HG02642 (cell line): ENCODE results near the gene ACTR1A.

Experiments used
- ATAC-seq: cut with Tn5 transposase; IDR thresholded peaks from one replicate; pipeline ENCODE4 v1.9.1; 2021; ENCODE audit warnings: mild to moderate bottlenecking; ENCODE audit not compliant: unreplicated experiment, poor library complexity

Gene ACTR1A

DNA sequence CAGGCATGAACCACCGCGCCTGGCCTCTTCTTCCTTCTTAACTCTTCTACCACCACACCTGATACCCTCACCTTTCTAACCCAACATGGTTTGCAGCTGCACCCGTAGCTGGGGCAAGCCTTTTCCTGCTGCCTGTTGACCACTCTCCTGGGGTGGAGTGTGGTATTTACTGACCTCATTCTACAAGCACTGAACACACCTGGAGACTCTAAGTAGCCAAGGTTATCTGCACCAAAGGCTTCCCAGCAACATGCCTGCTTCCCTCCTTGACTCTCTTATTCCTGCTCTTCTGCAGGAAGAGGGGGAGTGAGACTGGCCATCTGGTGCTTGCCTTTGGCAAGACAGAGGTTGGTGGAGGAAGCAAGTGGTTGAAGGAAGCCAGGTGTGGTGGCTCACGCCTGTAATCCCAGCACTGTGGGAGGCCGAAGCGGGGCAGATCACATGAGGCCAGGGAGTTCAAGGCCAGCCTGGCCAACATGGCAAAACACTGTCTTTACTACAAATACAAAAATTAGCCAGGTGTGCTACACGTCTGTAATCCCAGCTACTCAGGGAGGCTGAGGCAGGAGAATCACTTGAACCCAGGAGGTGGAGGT, 10.1 kb downstream of the ACTR1A start:
- ATAC-seq = no peak

DNA sequence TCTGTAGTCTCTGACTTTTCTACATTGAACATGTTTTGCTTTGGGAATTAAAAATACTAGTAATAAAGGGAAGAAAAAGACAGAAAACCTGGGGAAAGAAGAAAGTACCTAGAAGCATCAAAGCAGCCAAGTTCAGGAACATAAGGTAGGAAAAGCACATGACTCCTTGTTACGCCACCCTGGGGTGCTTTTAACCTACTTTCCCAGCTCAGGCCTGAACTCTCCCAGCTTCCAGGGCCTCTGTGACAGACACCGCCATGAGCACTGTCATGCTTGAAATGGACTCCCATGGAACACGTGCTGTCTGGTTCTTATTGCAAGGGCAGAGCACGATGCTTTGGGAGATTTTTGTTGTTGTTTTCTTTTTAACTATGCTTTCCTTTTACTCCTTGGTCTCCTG, 11.4 kb downstream of the ACTR1A start:
- ATAC-seq = no peak

DNA sequence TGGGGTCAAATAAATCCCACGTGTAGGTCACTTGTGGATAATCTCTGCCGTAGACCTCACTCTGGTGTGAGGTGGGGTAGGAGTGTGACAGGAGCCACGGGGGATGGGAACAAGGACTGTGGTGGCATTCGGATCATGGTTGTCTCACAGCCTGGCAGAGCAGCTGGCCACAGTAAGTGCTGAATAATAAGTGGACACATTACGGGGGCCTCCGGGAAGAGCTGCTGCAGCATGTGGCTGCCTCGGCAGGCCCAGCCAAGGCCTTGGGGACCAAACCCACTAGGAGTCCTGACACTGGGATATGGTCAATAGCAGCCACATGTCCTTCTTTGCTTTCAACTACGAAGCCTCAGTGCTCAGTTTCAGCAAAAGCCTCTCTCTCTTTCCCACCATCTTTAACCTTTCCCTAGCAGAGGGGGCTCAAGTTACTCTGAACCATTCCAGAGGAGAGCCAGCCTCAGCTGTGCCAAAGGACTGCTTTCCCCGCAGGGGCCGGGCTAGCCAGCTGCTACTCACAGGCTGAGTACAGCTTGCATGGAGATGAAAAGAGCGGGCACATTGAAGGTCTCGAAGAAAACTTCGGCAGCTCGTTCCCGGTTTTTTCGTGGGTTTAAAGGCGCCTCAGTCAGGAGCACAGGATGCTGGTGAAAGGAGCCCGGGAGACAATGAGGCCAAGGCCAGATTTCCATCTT, 17.3 kb downstream of the ACTR1A start:
- no peak for ATAC-seq

GRCh38 chr10:102484021-102484420, 18.5 kb downstream of the ACTR1A start:
- ATAC-seq = no peak

DNA sequence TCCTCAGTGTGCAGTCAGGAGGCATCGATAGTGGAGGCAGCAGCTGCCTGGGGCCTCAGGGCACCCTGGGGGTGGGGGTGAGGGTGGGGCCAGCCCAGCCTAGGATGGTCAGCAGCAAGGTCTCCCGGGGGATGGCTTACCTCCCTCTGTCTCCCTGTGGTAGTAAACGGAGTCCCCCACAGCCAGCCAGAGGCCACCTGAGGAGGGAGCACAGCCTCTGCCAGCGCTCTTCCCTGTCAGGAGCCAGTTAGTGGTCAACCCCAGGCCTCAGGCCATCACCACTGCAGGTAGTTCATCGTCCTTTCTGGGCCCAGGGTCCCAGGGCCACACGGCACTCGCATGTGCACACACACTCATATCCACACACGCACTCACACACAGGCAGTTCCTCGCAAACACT, 22.1 kb downstream of the ACTR1A start:
- ATAC-seq = no peak

DNA sequence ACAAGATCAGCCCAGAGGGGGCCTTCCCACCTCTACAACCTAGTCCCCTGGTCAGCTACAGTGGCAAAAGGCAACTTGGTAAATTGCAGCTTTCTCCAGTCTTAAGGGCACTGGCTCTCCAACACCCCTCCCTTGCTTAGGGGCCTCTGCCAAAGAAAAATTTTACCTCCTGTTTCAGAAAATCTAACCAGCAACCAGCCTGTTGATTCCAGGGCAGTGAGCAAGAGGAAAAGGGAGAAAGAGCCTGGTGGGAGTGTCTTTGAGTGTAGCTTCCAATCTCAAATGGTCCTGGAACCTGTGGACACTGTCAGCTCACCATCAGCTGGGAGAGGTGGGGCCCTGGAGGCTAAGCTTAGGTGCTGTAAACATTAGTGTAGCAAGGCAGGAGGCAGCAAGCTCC, 22.9 kb downstream of the ACTR1A start:
- no peak for ATAC-seq

DNA sequence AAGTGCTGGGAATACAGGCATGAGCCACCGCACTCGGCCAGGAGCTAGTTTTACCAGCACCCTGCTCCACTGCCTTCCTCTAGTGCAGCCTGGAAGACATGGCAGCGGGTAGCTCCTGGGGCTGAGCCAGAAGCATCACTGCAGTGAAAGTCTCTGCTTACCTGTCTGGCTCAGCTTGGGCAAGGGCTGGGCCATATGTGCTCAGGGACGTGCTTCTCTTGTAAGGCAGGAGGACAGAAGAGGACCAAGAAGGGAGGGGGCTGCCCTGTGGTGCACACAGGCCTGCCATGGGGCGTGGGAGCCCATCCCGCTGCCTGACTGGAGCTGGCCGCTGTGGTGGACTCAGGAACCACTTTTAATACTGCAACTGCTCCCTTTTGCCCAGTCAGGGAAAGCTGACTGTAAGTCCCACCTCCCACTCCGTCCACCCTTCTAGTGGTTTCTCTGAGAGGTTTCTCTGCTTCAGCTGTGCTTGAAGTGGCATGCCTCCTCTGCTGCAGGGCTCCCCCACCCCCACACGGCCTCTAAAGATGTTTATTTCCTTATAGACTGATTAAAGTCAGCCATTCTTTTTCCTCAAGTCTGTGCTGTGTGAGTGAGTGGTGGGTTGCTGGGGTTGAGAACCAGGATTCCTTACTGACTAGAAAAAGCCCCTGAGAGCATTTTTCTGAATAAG, 25.9 kb downstream of the ACTR1A start:
- ATAC-seq = no peak

DNA sequence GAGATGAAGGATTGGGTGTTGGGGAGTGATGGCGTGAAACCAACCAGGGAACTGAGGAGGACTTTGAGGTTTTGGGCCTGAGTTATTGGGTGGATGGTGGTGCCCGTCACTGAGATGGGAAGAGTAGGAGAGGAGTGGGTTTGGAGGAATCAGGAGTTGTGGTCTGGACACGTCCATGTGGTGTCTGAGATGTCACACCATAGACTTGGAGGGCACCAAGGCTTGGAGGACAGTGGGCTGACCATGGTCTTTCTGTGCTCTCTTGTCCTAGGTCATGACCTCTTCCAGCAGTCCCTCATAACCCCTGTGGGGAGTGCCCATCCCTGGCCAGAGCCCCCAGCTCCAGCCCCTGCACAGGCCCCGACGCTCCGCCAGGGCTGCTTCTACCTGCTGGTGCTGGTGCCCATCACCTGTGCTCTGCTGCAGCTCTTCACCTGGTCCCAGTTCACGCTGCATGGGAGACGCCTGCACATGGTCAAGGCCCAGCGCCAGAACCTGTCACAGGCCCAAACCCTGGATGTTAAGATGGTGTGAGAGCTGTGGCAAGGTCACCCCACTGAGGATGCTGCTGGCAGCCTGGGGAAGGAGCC, 27.0 kb downstream of the ACTR1A start:
- ATAC-seq = no peak

- ATAC-seq = no peak
These were observed 28.8 kb downstream of the ACTR1A start for GRCh38 chr10:102473445-102474331.

- no peak for ATAC-seq
These were observed 31.6 kb downstream of the ACTR1A start for GRCh38 chr10:102470579-102471546.

DNA sequence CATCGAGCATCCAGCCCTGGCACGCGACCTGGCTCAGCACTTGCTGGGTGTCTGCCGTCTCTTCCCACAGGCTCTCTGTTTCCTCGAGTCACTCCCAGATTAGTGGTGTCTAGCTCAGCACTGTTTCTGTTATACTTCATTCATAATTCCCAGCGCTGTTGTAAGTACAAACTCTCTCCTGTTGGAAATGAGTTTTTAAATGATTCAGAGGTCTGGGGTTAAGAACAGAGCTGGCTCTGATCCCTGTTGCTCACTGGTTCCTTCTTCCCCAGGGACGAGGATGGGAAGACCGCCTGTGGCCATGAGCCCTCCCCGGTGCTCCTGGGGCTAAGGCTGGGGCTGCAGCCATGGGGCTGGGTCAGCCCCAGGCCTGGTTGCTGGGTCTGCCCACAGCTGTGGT, 33.8 kb downstream of the ACTR1A start:
- ATAC-seq = no peak

- ATAC-seq = no peak
These were observed 34.5 kb downstream of the ACTR1A start for GRCh38 chr10:102467971-102468438.

GRCh38 chr10:102467318-102467717, 35.2 kb downstream of the ACTR1A start:
- no peak for ATAC-seq

GRCh38 chr10:102465466-102465865, 37.0 kb downstream of the ACTR1A start:
- no peak for ATAC-seq

- no peak for ATAC-seq
These were observed 38.5 kb downstream of the ACTR1A start for GRCh38 chr10:102463983-102464382.

- ATAC-seq = no peak
These were observed 39.9 kb downstream of the ACTR1A start for GRCh38 chr10:102462512-102463054.

DNA sequence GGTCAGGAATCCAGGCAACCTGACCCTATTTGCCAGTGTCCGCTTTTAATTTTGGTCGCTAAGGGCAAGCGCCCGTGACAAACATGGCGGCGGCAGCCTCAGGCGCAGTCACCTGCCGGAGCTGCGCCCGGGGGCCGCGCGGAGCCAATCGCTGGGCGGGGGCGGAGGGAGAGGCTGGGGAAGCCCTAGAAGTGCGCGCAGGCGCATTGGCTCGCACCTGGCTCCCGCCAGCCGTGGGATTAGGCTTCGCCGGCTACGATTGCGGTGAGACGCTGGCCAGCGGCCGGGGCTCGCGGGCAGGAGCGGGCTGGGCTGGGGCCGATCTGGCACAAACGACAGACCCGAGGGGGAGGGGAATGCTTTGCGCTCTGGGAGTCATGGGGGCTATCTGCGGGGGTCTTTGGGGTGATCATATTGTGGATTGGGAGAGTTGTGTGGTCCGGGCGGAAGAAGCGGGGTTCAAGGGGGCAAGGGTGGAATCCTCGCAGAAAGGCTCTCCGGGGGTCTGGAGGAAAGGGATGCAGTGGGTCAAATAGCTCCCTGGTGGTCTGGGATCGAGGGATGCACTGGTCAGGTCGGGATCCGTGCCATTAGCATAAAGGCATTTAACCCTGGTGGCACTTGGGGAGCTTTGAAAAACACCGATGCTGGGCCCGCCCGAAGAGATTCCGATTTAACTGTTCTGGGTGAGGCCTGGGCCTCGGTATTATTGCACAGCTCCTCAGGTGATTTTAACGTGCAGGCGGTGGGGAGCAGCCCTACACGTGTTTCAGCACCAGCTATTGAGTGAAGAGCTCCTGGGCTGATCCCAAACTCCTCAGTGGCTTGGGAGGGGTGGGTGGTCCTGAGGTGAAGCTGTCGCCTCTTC, 41.1 kb downstream of the ACTR1A start:
- peak; percentile 92 for ATAC-seq

- peak; percentile 29 for ATAC-seq
These were observed 41.7 kb downstream of the ACTR1A start for GRCh38 chr10:102460836-102461186.
